Activated T-helper 17 cell treated with anti-CD3 and anti-CD28 coated beads, Interleukin-2, amount 50 U/mL, for 72 hours (primary cell): ENCODE results near the gene CNPY2. TPM values are rescaled to one million over a fixed set of nuclear protein-coding genes. Genes with fewer than 3 reads are reported as not detected.
"Not testable (repeated sequence)": the region's sequence is repeated elsewhere in the genome, so short reads cannot be mapped to it uniquely, and the experiment has no call there.

Experiments used
- ATAC-seq: fragments of 150-1000 bp; cut with Tn5 transposase; replicated peaks from 2 replicates; pipeline ENCODE4 v1.10.0; 2021; ENCODE audit warnings: mild to moderate bottlenecking, moderate library complexity
- H3K27ac Mint-ChIP-seq: one replicate; pipeline ENCODE4 v1.8.0; 2022; ENCODE audit warnings: mixed read lengths
- H3K27me3 Mint-ChIP-seq: one replicate; pipeline ENCODE4 v1.8.0; 2022; ENCODE audit warnings: mixed read lengths
- H3K36me3 Mint-ChIP-seq: one replicate; pipeline ENCODE4 v1.8.0; 2022; ENCODE audit warnings: low read depth, mild to moderate bottlenecking, mixed read lengths
- H3K4me1 Mint-ChIP-seq: one replicate; pipeline ENCODE4 v1.8.0; 2022; ENCODE audit warnings: mixed read lengths
- H3K4me3 Mint-ChIP-seq: one replicate; pipeline ENCODE4 v1.8.0; 2022; ENCODE audit warnings: mild to moderate bottlenecking, mixed read lengths
- H3K9me3 Mint-ChIP-seq: one replicate; pipeline ENCODE4 v1.8.0; 2022; ENCODE audit warnings: mixed read lengths
- total RNA-seq, 2 donors: library from RNA; stranded (reverse); gene quantifications; one replicate each; pipeline ENCODE4 v1.2.3, GENCODE V29; 2022

CNPY2 gene
- total RNA-seq, 2 donors from 2014 or later, result 86.5 to 165 TPM

- H3K27me3 Mint-ChIP-seq, H3K36me3 Mint-ChIP-seq, H3K4me3 Mint-ChIP-seq, H3K27ac Mint-ChIP-seq, ATAC-seq, H3K9me3 Mint-ChIP-seq: not testable (repeated sequence)
- peaks cover 18% of the 10 kb centered on the region for H3K4me1 Mint-ChIP-seq
Observed at GRCh38 chr12:56262955-56263354, 52.8 kb downstream of the CNPY2 start.

GRCh38 chr12:56261503-56262232, 54.1 kb downstream of the CNPY2 start:
- H3K9me3 Mint-ChIP-seq, result no peaks in the 10 kb centered on the region
- peaks cover 11% of the 10 kb centered on the region for H3K4me1 Mint-ChIP-seq
- H3K4me3 Mint-ChIP-seq, result no peak overlapping the region
- no peak overlapping the region for H3K27ac Mint-ChIP-seq
- no peaks in the 10 kb centered on the region for H3K36me3 Mint-ChIP-seq
- H3K27me3 Mint-ChIP-seq, result no peaks in the 10 kb centered on the region
- ATAC-seq, result no peak

GRCh38 chr12:56260921-56261320, 54.9 kb downstream of the CNPY2 start:
- ATAC-seq, result no peak
- no peak overlapping the region for H3K27ac Mint-ChIP-seq
- no peaks in the 10 kb centered on the region for H3K9me3 Mint-ChIP-seq
- H3K27me3 Mint-ChIP-seq, result no peaks in the 10 kb centered on the region
- no peak overlapping the region for H3K4me3 Mint-ChIP-seq
- peaks cover 10% of the 10 kb centered on the region for H3K4me1 Mint-ChIP-seq
- H3K36me3 Mint-ChIP-seq, result peaks cover 6% of the 10 kb centered on the region

GRCh38 chr12:56260380-56260779, 55.4 kb downstream of the CNPY2 start:
- Mint-ChIP-seq H3K4me3 (no peak overlapping the region), H3K36me3 (peaks cover 10% of the 10 kb centered on the region), H3K4me1 (peaks cover 11% of the 10 kb centered on the region), H3K27ac (no peak overlapping the region), H3K9me3 (no peaks in the 10 kb centered on the region), H3K27me3 (no peaks in the 10 kb centered on the region)
- no peak for ATAC-seq

Other genes starting within 250 kb of the CNPY2 start
- gene ERBB3, start 235.8 kb downstream of the CNPY2 start, total RNA-seq, result under 1 TPM; 0.56 to 0.64 TPM
- 100 to 1,000 TPM; 213 to 427 TPM for gene PA2G4, start 211.4 kb downstream of the CNPY2 start, total RNA-seq
- 1,000 to 10,000 TPM; 4,564 to 4,582 TPM for gene RPL41, start 199.4 kb downstream of the CNPY2 start, total RNA-seq
- gene ZC3H10, start 197.7 kb downstream of the CNPY2 start, total RNA-seq, result 1 to 10 TPM; 7.8 to 8.0 TPM
- gene ESYT1, start 187.7 kb downstream of the CNPY2 start, total RNA-seq, result 100 to 1,000 TPM; 234 to 236 TPM
- gene MYL6B, start 163.4 kb downstream of the CNPY2 start, total RNA-seq, result 100 to 1,000 TPM in 1 of 2 donors, 10 to 100 TPM in 1; 96.9 to 114 TPM
- 1,000 to 10,000 TPM in 1 of 2 donors, 100 to 1,000 TPM in 1; 974 to 1,528 TPM for gene MYL6, start 157.6 kb downstream of the CNPY2 start, total RNA-seq
- 100 to 1,000 TPM; 104 to 114 TPM for gene SMARCC2, start 126.5 kb downstream of the CNPY2 start, total RNA-seq
- 10 to 100 TPM; 31.4 to 33.0 TPM for gene RNF41, start 94.1 kb downstream of the CNPY2 start, total RNA-seq
- 10 to 100 TPM; 61.0 to 96.6 TPM for gene NABP2, start 91.6 kb downstream of the CNPY2 start, total RNA-seq
- under 1 TPM in 1 of 2 donors, not detected in 1; 0.41 TPM for gene SLC39A5, start 85.9 kb downstream of the CNPY2 start, total RNA-seq
- 10 to 100 TPM; 31.1 to 43.0 TPM for gene ANKRD52, start 57.6 kb downstream of the CNPY2 start, total RNA-seq
- gene COQ10A, start 49.0 kb downstream of the CNPY2 start, total RNA-seq, result 1 to 10 TPM; 5.3 to 9.7 TPM
- gene CS, start 15.7 kb downstream of the CNPY2 start, total RNA-seq, result 100 to 1,000 TPM; 230 to 363 TPM
- 10 to 100 TPM; 24.4 to 74.5 TPM for gene PAN2, start 18.0 kb upstream of the CNPY2 start, total RNA-seq
- gene IL23A, start 22.9 kb upstream of the CNPY2 start, total RNA-seq, result 10 to 100 TPM in 1 of 2 donors, 1 to 10 TPM in 1; 9.8 to 67.1 TPM
- 100 to 1,000 TPM in 1 of 2 donors, 10 to 100 TPM in 1; 85.0 to 144 TPM for gene STAT2, start 44.1 kb upstream of the CNPY2 start, total RNA-seq
- not detected for gene APOF, start 46.9 kb upstream of the CNPY2 start, total RNA-seq
- gene TIMELESS, start 133.4 kb upstream of the CNPY2 start, total RNA-seq, result 10 to 100 TPM; 36.6 to 57.4 TPM
- gene MIP, start 138.7 kb upstream of the CNPY2 start, total RNA-seq, result not detected
- gene SPRYD4, start 152.6 kb upstream of the CNPY2 start, total RNA-seq, result 1 to 10 TPM; 3.9 to 4.2 TPM
- gene GLS2, start 172.2 kb upstream of the CNPY2 start, total RNA-seq, result 1 to 10 TPM; 1.3 to 4.7 TPM
- gene RBMS2, start 205.8 kb upstream of the CNPY2 start, total RNA-seq, result 1 to 10 TPM; 1.1 to 2.3 TPM